ENCODE data around the gene FBLN1.

FBLN1 gene

GRCh38 chr22:45504373-45505341 lies 2.0 kb downstream of the FBLN1 start:
- DNase-seq (ENCODE audit: low spot score), result no peak

GRCh38 chr22:45505991-45506747 lies 3.5 kb downstream of the FBLN1 start:
- no peak for DNase-seq (ENCODE audit: low spot score)

- no peak for DNase-seq (ENCODE audit: low spot score)
These were observed 4.2 kb downstream of the FBLN1 start for GRCh38 chr22:45506816-45507360.

- DNase-seq (ENCODE audit: low spot score), result no peak
These were observed 5.1 kb downstream of the FBLN1 start for GRCh38 chr22:45507798-45508197.

- DNase-seq (ENCODE audit: low spot score), result no peak
These were observed 6.1 kb downstream of the FBLN1 start for GRCh38 chr22:45508814-45509213.

GRCh38 chr22:45510376-45511232 lies 7.9 kb downstream of the FBLN1 start:
- DNase-seq (ENCODE audit: low spot score), result no peak

GRCh38 chr22:45511847-45512261 lies 9.2 kb downstream of the FBLN1 start:
- no peak for DNase-seq (ENCODE audit: low spot score)

GRCh38 chr22:45512363-45512762 lies 9.7 kb downstream of the FBLN1 start:
- no peak for DNase-seq (ENCODE audit: low spot score)

GRCh38 chr22:45515676-45516075 lies 13.0 kb downstream of the FBLN1 start:
- no peak for DNase-seq (ENCODE audit: low spot score)

- DNase-seq (ENCODE audit: low spot score), result no peak
These were observed 13.5 kb downstream of the FBLN1 start for GRCh38 chr22:45516163-45516562.

GRCh38 chr22:45516923-45517675 lies 14.4 kb downstream of the FBLN1 start:
- DNase-seq (ENCODE audit: low spot score), result no peak

- no peak for DNase-seq (ENCODE audit: low spot score)
These were observed 15.5 kb downstream of the FBLN1 start for GRCh38 chr22:45518136-45518535.

GRCh38 chr22:45518580-45518991 lies 15.9 kb downstream of the FBLN1 start:
- DNase-seq (ENCODE audit: low spot score), result no peak

GRCh38 chr22:45521178-45521577 lies 18.5 kb downstream of the FBLN1 start:
- DNase-seq (ENCODE audit: low spot score), result no peak

GRCh38 chr22:45522462-45522861 lies 19.8 kb downstream of the FBLN1 start:
- DNase-seq (ENCODE audit: low spot score), result no peak

- DNase-seq (ENCODE audit: low spot score), result no peak
These were observed 21.5 kb downstream of the FBLN1 start for GRCh38 chr22:45524157-45524556.

- no peak for DNase-seq (ENCODE audit: low spot score)
These were observed 22.3 kb downstream of the FBLN1 start for GRCh38 chr22:45524966-45525365.

GRCh38 chr22:45525480-45525879 lies 22.8 kb downstream of the FBLN1 start:
- DNase-seq (ENCODE audit: low spot score), result no peak

- DNase-seq (ENCODE audit: low spot score), result no peak
These were observed 23.6 kb downstream of the FBLN1 start for GRCh38 chr22:45526281-45526680.

- DNase-seq (ENCODE audit: low spot score), result no peak
These were observed 24.2 kb downstream of the FBLN1 start for GRCh38 chr22:45526768-45527360.

- no peak for DNase-seq (ENCODE audit: low spot score)
These were observed 24.8 kb downstream of the FBLN1 start for GRCh38 chr22:45527456-45527855.

Measured in activated CD4-positive, alpha-beta T cell treated with anti-CD3 and anti-CD28 coated beads, Interleukin-2, Interleukin-4, amounts not matched to agents 100 ng/mL and 50 ng/mL, durations not matched to agents 16 hours and 8 hours (primary cell).